Panc1 (cell line): ENCODE measurements around the gene STPG1. TPM values are rescaled to one million over a fixed set of nuclear protein-coding genes. Genes with fewer than 3 reads are reported as not detected.
A peak's percentile ranks its signal among the peaks of the same experiment; 100 is the strongest.

Experiments used
- ATAC-seq: fragments of 200-7000 bp; cut with Tn5 transposase; 2 replicates; pipeline ENCODE4 v1.9.1; 2020; ENCODE audit warnings: mild to moderate bottlenecking, moderate library complexity
- BruUV-seq: library from RNA; stranded (reverse); fragments of 400-500 nt; replicated peaks from 2 replicates; lab custom pipeline; 2021; lab: Mats Ljungman, UMichigan
- CTCF ChIA-PET: fragments of 300-600 bp; sonication (Branson Sonifier 250); formaldehyde crosslinking; loops from one replicate; lab custom pipeline; 2022; ENCODE audit warnings: antibody characterized with exemption; lab: Charles Lee
- POLR2A ChIA-PET: fragments of 300-600 bp; sonication (Branson Sonifier 250); formaldehyde crosslinking; loops from one replicate; lab custom pipeline; 2022; ENCODE audit warnings: antibody characterized with exemption; lab: Charles Lee
- DNase-seq: peaks from one replicate; pipeline ENCODE4 v3.0.0-alpha.2; 2010; ENCODE audit warnings: low read depth, low spot score
- H3K27ac ChIP-seq: 2 replicates; pipeline ENCODE4 v1.5.1; 2011; ENCODE audit warnings: mild to moderate bottlenecking, low read length, inconsistent platforms
- H3K27me3 ChIP-seq: fragments of 200-500 bp; sonication (Bioruptor generic); 2 replicates; pipeline ENCODE4 v1.6.0; 2014; ENCODE audit warnings: low read length, inconsistent platforms; ENCODE audit not compliant: control insufficient read depth, insufficient read depth
- H3K36me3 ChIP-seq: fragments of 200-500 bp; sonication (Bioruptor generic); 2 replicates; pipeline ENCODE4 v1.5.1; 2014; ENCODE audit warnings: inconsistent platforms, mild to moderate bottlenecking, low read length, moderate library complexity; ENCODE audit not compliant: control insufficient read depth, insufficient read depth
- H3K4me1 ChIP-seq: 2 replicates; pipeline ENCODE4 v1.5.1; 2011; ENCODE audit warnings: inconsistent platforms, mild to moderate bottlenecking, low read length, moderate library complexity; ENCODE audit not compliant: control insufficient read depth, insufficient read depth
- H3K4me3 ChIP-seq, 2 experiments: 2 replicates each; pipeline ENCODE4 v1.5.1; 2011 to 2012; ENCODE audit warnings: low read depth in 2 of 2, low read length in 2 of 2, mild to moderate bottlenecking in 2 of 2, inconsistent platforms in 1 of 2, moderate library complexity in 1 of 2
- H3K9me3 ChIP-seq: fragments of 200-500 bp; sonication (Bioruptor generic); 2 replicates; pipeline ENCODE4 v1.5.1; 2014; ENCODE audit warnings: low read depth, mild to moderate bottlenecking, inconsistent platforms, low read length, moderate library complexity; ENCODE audit not compliant: control insufficient read depth, insufficient read depth
- POLR2AphosphoS5 ChIP-seq: IDR thresholded peaks from 2 replicates; pipeline ENCODE4 v1.6.1; 2012; ENCODE audit warnings: mild to moderate bottlenecking, low read depth, low read length, moderate library complexity
- SIN3A ChIP-seq: IDR thresholded peaks from 2 replicates; pipeline ENCODE4 v1.6.1; 2012; ENCODE audit warnings: low read depth, mild to moderate bottlenecking, low read length, moderate library complexity, borderline replicate concordance; ENCODE audit not compliant: insufficient read depth
- TCF7L2 ChIP-seq: IDR thresholded peaks from 2 replicates; pipeline ENCODE4 v1.6.1; 2011; ENCODE audit warnings: mild to moderate bottlenecking, low read depth, low read length, inconsistent platforms
- in situ Hi-C: cut with HindIII; loops from 2 replicates; pipeline ENCODE4 v1.10.0; 2016; ENCODE audit warnings: low sequenced_read_pairs, low pct_unique_long_range_greater_than_20kb
- intact Hi-C: fragments of 100-400 bp; cut with micrococcal nuclease; formaldehyde crosslinking; loops from one replicate; pipeline ENCODE4 v1.10.0; 2022; ENCODE audit not compliant: unreplicated experiment
- total RNA-seq: library from RNA; stranded (reverse); gene quantifications from one replicate; pipeline ENCODE4 v1.2.1, GENCODE V29; 2021; ENCODE audit not compliant: unreplicated experiment
- TF ChIP-seq, protein P1 (sequence below), 2 experiments: IDR thresholded peaks; 2 replicates each; pipeline ENCODE4 v1.6.1; 2011 to 2012; ENCODE audit warnings: low read depth in 2 of 2, control low read depth in 1 of 2, low read length in 1 of 2, mild to moderate bottlenecking in 1 of 2, moderate library complexity in 1 of 2; ENCODE audit not compliant: insufficient read depth in 1 of 2
- TF ChIP-seq, protein P2 (sequence below): fragments of 450-650 bp; IDR thresholded peaks from 2 replicates; pipeline ENCODE4 v1.5.1; 2017; ENCODE audit warnings: mild to moderate bottlenecking

Gene STPG1
- total RNA-seq, 1 experiment from 2014 or later, result 9.9 TPM

- no peaks in the 10 kb centered on the region for H3K36me3 ChIP-seq
- ATAC-seq, result no peak
- H3K27me3 ChIP-seq, result no peaks in the 10 kb centered on the region
- ChIA-PET CTCF (no interaction called here), POLR2A (no interaction called here)
- H3K9me3 ChIP-seq, result no peaks in the 10 kb centered on the region
- H3K27ac ChIP-seq, result peak overlapping the region; percentile 51; the same call in 1 of the 2 replicates
- no peaks in the 10 kb centered on the region; the same call in 1 of the 2 replicates for H3K4me1 ChIP-seq
- in situ Hi-C loops (no loop called here), intact Hi-C loops (no loop called here)
- no peak for DNase-seq
- H3K4me3 ChIP-seq, result no peak overlapping the region
- BruUV-seq, result no TSS peak
- TF ChIP-seq, protein P1, sequence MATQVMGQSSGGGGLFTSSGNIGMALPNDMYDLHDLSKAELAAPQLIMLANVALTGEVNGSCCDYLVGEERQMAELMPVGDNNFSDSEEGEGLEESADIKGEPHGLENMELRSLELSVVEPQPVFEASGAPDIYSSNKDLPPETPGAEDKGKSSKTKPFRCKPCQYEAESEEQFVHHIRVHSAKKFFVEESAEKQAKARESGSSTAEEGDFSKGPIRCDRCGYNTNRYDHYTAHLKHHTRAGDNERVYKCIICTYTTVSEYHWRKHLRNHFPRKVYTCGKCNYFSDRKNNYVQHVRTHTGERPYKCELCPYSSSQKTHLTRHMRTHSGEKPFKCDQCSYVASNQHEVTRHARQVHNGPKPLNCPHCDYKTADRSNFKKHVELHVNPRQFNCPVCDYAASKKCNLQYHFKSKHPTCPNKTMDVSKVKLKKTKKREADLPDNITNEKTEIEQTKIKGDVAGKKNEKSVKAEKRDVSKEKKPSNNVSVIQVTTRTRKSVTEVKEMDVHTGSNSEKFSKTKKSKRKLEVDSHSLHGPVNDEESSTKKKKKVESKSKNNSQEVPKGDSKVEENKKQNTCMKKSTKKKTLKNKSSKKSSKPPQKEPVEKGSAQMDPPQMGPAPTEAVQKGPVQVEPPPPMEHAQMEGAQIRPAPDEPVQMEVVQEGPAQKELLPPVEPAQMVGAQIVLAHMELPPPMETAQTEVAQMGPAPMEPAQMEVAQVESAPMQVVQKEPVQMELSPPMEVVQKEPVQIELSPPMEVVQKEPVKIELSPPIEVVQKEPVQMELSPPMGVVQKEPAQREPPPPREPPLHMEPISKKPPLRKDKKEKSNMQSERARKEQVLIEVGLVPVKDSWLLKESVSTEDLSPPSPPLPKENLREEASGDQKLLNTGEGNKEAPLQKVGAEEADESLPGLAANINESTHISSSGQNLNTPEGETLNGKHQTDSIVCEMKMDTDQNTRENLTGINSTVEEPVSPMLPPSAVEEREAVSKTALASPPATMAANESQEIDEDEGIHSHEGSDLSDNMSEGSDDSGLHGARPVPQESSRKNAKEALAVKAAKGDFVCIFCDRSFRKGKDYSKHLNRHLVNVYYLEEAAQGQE (IDR thresholded peaks at IDR 0.05; ENCODE audit: insufficient read depth in 1 of 2, low read depth in 2 of 2, low read length in 1 of 2), result no peak
- TF ChIP-seq TCF7L2 (no peak), SIN3A (no peak), POLR2AphosphoS5 (no peak)
- TF ChIP-seq, protein P2, sequence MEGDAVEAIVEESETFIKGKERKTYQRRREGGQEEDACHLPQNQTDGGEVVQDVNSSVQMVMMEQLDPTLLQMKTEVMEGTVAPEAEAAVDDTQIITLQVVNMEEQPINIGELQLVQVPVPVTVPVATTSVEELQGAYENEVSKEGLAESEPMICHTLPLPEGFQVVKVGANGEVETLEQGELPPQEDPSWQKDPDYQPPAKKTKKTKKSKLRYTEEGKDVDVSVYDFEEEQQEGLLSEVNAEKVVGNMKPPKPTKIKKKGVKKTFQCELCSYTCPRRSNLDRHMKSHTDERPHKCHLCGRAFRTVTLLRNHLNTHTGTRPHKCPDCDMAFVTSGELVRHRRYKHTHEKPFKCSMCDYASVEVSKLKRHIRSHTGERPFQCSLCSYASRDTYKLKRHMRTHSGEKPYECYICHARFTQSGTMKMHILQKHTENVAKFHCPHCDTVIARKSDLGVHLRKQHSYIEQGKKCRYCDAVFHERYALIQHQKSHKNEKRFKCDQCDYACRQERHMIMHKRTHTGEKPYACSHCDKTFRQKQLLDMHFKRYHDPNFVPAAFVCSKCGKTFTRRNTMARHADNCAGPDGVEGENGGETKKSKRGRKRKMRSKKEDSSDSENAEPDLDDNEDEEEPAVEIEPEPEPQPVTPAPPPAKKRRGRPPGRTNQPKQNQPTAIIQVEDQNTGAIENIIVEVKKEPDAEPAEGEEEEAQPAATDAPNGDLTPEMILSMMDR, result no peak
Observed at GRCh38 chr1:24329331-24329730, 84.3 kb downstream of the STPG1 start.

- H3K27me3 ChIP-seq, result no peaks in the 10 kb centered on the region
- intact Hi-C loops (no loop called here), in situ Hi-C loops (no loop called here)
- POLR2A ChIA-PET, result no interaction called here
- no TSS peak for BruUV-seq
- CTCF ChIA-PET, result no interaction called here
- peaks cover 10% of the 10 kb centered on the region for H3K4me1 ChIP-seq
- TF ChIP-seq, protein P1 (IDR thresholded peaks at IDR 0.05; ENCODE audit: insufficient read depth in 1 of 2, low read depth in 2 of 2, low read length in 1 of 2), result no peak
- no peak for TF ChIP-seq SIN3A
- TF ChIP-seq, protein P2, result no peak
- no peak for TF ChIP-seq POLR2AphosphoS5
- TF ChIP-seq TCF7L2, result no peak
- H3K4me3 ChIP-seq, result no peak overlapping the region
- DNase-seq (no peak), ATAC-seq (no peak)
- H3K36me3 ChIP-seq, result no peaks in the 10 kb centered on the region
- H3K27ac ChIP-seq, result no peak overlapping the region
- H3K9me3 ChIP-seq, result no peaks in the 10 kb centered on the region
Observed at GRCh38 chr1:24327891-24328290, 85.7 kb downstream of the STPG1 start.
